ENCODE data around the gene ASF1B.

DNA sequence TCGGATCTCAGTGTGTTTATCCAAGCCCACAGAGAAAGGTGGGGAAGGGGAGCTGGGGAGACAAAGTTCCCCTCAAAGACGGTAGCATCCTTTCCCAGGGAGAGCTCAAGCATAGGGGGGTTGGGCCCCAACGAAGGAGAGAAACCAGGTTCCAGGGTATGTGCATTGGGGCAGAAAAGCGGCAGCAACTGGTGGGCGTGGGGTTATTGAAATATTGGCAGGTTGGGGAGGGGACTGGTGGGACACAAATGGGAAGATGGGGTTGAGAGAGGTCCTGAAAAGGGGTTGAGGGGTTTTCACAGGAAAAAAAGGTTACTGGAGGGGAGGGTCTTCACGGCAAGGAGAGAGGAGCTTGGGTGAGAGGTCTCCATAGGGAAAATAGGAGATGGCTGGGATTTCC, 1.0 kb downstream of the ASF1B start:
- no peak for TF ChIP-seq ZNF274 (IDR thresholded peaks at IDR 0.05; ENCODE audit: low read depth, low read length)
- no peak for TF ChIP-seq SUZ12 (IDR thresholded peaks at IDR 0.05; ENCODE audit: extremely low read depth, insufficient read depth, insufficient read length)
- TF ChIP-seq YY1 (IDR thresholded peaks at IDR 0.05; ENCODE audit: insufficient read depth, insufficient read length) = no peak

Measured in NT2/D1 (cell line).